Stimulated activated CD8-positive, alpha-beta memory T cell treated with anti-CD3 and anti-CD28 coated beads, Interleukin-12 subunit alpha, Interleukin-12 subunit beta, amount 100 ng/mL, for 1 hour (primary cell): ENCODE data around the gene SPRR2E.
"Not testable (repeated sequence)": the region's sequence is repeated elsewhere in the genome, so short reads cannot be mapped to it uniquely, and the experiment has no call there.

Experiments used
- DNase-seq: peaks from one replicate; pipeline ENCODE4 v3.0.0-alpha.2; 2020; ENCODE audit warnings: low read depth

Gene SPRR2E

DNA sequence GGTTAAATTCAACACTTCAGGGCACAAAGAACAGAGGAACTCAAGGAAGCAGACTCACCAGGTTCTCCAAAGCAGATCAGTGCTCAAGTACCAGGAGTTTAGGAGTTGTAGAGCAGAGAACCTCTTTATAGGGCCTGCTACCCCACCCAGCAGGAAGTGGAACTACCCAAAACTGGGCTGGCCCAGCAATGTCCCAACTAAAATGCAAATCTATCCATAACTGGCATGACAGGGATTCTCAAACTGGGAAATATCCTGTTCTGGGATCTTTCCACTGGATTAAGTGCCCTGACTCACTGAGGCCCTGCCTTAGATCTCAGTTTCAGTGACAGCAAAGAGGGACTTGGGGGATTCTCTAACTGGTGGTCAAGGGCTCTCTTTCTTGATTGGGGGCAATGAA lies at the start of gene SPRR2E:
Gene SPRR2E (minus strand): TSS at position 101 of the 400 bp plus-strand sequence. CDS start 775 bp downstream, outside the sequence.
- no peak for DNase-seq

DNA sequence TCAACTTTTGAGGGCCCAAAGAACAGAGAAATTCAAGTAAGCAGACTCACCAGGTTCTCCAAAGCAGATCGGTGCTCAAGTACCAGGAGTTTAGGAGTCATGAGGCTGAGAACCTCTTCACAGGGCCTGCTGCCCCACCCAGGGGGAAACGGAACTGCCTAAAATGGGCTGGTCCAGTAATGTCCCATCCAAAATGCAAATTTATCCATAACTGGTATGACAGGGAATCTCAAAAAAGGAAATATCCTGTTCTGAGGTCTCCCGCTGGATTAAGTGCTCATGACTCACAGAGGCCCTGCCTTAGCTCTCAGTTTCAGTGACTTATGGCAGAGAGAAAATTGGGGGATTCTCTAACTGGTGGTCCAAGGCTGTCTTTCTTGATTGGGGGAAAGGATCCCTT lies 47.1 kb upstream of the SPRR2E start:
- DNase-seq = no peak

DNA sequence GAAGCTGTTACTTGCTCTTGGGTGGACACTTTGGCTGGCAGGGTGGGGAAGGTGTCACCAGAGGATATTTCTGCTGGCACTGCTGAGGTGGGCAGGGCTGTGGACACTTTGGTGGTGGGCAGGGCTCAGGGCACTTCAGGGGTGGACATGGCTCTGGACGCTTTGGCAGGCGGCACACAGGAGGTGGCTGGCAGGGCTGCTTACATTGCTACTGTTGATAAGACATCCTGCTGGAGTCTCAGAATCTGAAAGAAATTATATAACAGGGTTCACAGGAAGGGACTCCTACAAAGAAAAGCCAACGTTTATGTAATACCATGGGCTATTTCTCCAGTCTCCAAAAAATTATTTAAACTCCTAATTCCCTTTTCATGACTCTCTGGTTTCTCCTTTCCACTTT lies 46.2 kb upstream of the SPRR2E start:
- DNase-seq = no peak

DNA sequence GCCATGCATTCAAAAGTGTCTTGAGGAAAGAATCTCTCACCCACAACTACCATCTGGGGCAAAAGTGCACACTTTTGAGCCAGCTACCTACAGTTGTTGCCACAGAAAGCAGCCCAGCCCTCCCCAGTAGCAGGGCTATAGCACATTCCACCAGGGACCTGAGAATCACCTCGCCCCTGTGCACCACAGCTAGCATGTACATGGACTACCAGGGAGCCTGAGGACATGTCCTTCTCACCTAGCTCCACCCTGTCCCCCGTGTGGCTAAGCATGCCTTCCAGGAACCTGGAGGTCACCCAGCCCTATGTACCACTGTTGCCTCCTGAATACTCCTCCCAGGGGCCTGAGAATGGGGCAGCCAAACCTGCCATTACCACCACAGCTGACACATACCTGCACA lies 39.4 kb upstream of the SPRR2E start:
- DNase-seq = no peak

DNA sequence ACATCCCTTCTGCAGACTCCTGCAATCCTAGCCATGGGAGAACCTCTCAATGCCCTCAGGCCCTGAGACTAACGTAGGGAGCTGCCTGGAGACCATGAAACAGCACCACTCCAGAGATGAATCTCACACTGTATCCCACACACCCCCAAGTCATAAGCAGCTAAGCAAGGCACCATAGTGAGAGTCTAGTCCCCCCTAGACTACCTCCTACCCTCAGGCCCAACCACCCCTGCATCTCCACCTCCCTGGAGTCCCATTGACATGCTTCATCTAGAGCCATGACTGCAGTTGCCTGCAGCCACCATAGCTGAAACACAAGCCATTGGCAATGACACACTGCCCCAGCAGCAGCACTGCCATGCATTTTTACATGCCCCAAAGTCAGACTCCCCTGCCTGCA lies 38.9 kb upstream of the SPRR2E start:
- DNase-seq = no peak

DNA sequence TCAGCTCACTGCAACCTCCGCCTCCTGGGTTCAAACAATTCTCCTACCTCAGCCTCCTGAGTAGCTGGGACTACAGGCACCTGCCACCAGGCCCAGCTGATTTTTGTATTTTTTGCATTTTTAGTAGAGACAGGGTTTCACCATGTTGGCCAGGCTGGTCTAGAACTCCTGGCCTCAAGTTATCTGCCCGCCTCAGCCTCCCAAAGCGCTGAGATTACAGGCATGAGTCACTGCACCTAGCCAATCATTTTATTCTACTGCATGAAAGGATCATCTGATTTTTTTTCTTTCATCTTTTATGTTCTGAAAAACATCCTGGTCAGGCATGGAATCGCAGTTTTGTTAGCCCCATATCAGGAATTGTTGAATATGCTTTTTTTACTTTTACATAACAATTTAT lies 34.4 kb upstream of the SPRR2E start:
- DNase-seq = not testable (repeated sequence)

DNA sequence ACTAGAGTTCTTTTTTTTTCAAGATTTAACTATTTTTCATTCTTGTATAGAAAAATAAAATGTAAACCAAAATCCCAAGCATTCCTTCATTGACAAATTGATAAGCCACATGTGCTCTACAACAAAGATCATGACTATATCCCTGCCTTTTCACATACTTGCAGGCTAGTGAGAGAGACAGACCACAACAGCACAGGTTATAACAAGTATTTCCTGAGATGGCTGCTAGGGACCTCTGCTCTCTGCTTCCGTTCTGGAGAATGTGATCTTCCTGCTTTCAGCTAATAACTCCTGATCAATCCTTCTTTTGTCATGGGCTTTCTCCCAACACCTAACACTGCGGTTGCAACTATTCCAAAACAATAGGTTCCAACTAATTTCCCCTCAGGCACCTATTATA lies 33.0 kb upstream of the SPRR2E start:
- DNase-seq = no peak

DNA sequence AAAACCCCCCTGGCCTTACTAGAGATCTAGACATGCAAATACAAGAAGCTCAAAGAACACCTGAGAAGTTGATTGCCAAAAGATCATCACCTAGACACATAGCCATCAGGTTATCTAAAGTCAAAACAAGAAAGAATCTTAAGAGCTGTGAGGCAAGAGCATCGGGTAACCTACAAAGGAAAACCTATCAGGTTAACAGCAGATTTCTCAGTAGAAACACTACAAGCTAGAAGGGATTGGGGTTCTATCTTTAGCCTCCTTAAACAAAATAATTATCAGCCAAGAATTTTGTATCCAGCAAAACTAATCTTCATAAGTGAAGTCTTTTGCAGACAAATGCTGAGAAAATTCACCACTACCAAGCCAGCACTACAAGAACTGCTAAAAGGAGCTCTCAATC lies 31.2 kb upstream of the SPRR2E start:
- no peak for DNase-seq

DNA sequence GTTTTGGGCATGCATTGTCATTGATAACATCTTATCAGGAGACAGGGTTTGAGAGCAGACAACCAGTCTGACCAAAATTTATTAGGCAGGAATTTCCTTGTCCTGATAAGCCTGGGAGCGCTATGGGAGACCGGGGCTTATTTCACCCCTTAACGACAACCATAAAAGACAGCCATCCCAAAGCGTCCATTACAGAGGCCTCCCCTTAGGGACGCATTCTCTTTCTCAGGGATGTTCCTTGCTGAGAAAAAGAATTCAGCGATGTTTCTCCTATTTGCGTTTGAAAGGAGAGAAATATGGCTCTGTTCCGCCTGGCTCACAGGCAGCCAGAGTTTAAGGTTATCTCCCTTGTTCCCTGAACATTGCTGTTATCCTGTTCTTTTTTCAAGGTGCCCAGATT lies 29.5 kb upstream of the SPRR2E start:
- not testable (repeated sequence) for DNase-seq

DNA sequence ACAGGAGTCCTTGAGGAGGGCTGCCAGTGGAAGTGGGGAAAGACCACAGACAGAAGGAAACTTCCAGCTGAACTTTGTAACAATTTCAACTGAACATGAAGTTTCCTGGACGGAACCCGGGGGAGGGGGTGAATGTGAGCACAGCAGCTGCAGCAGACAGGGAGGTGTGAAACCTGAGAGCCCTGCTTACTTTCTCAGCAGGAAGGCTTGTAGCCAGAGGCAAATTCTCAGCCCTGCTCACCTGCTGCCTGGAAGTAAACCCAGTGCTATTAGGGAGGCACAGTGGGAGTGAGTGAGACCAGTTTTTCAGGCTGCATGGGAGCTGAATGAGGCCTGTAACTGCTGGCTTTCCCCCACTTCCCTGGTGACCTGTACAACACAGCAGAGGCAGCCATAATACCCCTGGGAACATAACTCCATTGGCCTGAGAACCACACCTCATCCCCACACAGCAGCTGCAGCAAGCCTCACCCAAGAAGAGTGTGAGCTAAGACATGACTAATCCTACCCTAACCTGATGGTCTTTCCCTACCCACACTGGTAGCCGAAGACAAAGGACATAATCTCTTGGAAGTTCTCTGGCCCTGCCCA lies 28.6 kb upstream of the SPRR2E start:
- no peak for DNase-seq

DNA sequence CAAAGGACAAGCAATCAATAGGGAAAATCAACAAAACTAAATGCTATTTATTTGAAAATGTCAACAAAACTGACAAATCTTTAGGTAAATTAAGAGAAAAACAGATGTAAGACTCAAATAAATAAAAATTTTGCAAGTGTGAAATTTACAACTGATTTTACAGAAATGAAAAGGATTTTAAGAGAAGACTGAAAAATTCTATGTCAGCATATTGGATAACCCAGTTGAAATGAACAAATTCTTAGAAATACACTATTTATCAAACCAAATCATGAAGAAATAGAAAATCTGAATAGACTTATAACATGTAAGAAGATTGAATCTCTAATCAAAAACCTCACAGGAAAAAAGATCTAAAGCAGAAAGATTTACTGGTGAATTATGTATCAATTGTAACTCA lies 26.6 kb upstream of the SPRR2E start:
- no peak for DNase-seq

DNA sequence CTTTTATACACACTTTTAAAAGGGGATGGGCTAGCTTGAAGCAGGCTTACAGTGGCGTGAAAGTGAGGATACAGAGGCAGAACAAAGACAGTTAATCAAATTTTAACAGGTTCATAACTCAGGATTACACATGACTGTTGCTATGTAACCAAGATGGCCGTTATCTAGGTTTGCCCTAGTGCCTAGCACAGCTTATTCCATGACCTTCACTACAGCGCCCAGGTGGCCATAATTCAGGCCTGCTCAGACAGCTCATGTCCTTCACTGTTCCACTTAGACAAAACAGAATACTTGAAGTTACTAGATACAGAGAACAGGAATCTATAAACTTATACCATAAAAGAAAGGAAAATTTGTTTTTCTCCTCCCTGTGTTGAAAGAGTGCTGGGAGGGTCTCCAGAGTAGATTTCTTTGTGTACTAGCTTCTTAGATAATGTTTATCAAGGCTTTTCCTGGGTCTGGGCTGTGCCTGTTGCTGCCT lies 25.2 kb upstream of the SPRR2E start:
- DNase-seq = no peak

DNA sequence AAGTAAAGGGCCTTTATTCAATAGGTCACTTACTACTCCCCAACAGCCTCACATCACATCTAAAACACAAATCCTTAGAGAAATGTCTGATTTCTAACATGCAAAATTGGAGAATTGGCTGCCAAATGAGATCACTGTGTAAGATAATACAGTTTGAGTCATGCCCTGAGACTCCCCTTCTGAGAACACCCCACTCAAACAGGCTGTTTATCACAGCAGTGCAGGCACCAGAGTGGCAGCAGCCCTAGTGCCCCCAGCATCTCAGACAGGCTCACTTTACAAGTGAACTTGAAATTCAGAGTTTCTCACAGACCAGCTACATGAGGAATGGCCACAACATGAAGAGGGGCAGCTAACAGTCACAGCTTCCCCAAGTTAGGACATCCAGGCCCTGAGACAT lies 20.9 kb upstream of the SPRR2E start:
- not testable (repeated sequence) for DNase-seq

DNA sequence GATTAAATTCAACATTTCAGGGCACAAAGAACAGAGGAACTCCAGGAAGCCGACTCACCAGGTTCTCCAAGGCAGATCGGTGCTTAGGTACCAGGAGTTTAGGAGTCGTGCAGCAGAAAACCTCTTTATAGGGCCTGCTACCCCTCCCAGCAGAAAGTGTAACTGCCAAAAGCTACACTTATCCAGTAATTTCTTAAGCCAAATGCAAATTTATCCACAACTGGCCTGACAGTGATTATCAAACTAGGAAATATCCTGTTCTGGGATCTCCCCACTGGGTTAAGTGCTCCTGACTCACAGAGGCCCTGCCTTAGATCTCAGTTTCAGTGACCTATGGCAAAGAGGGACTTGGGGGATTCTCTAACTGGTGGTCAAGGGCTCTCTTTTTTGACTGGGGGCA lies 19.1 kb upstream of the SPRR2E start, which contains the start of gene SPRR2F:
Gene SPRR2F (minus strand): TSS at position 101 of the 400 bp plus-strand sequence. CDS start 783 bp downstream, outside the sequence.
- no peak for DNase-seq

DNA sequence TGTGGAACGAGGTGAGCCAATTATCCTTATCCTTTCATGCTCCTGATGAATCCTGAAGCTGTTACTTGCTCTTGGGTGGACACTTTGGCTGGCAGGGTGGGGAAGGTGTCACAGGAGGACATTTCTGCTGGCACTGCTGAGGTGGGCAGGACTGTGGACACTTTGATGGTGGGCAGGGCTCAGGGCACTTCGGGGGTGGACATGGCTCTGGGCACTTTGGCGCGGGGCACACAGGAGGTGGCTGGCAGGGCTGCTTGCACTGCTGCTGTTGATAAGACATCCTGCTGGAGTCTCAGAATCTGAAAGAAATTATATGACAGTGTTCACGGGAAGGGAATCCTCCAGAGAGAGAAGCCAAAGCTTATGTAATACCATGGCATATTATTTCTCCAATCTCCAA lies 18.1 kb upstream of the SPRR2E start:
- DNase-seq = not testable (repeated sequence)

DNA sequence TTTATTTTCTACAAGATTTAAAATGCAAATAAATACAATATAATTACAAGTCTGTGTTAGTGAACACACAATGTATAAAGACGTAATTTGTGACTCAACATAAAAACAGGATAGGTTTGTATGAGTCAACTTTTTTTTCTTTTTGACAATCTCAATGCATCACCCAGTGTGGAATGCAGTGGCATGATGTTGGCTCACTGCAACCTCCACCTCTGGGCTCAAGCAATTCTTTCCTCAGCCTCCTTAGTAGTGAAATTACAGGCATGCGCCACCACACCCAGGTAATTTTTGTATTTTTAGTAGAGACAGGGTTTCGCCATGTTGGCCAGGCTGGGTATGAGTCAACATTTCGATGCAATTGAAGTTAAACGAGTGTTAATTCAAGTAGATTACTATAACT lies 5.9 kb upstream of the SPRR2E start:
- DNase-seq = no peak

DNA sequence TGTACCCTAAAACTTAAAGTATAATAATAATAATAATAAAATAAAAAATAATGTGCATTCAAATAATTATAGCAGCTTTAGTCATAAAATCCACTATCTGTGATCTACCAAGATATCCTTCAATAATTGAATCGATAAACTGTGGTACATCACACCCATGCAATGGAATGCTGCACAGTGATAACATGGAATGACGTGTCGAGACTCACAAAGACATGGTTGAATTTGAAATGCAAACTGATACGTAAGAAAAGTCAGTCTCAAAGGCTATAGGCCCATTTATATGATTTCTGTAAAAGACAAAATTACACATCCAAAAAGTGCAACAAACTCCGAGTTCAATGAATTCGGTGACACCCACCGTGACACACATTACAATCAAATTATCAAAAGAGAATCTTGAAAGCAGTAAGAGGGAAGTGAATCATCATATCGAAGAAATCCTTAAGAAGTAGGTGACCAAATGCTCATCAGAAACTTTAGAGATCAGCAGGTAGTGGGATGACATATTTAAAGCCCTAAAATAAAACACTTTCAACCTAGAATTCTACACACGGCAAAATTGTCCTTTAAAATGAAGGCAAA lies 5.2 kb upstream of the SPRR2E start:
- no peak for DNase-seq

DNA sequence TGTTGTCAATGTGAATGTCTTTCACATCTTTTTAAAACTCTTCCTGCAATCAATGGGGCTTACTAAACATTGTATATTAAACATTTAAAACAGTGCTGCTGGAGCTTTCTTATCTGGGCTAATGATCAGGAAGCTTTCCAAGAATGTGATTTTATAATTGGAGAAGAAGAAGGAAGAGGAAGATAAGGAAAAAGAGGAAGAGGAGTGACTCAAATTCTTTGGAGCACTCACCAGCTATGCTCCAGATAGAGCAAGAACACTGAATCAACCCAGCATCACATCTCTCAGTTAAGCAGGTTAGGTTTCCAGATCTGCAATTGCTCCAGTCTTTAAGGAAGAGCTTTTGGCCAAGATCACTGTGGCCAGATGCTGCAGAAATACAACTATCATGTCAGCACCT lies 1.4 kb upstream of the SPRR2E start:
- DNase-seq = no peak

DNA sequence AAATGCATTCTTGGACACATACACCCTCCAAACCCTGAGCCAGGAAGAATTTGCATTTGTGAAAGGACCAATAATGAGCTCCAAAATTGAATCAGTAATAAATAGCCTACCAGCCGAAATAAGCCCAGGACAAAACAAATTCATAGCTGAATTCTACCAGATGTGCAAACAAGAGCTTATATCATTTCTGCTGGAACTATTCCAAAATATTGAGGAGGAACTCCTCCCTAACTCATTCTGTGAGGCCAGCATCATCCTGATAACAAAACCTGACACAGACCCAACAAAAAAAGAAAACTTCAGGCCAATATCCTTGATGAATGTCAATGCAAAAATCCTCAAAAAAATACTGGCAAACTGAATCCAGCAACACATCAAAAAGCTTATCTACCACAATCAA lies 6.7 kb downstream of the SPRR2E start:
- no peak for DNase-seq

DNA sequence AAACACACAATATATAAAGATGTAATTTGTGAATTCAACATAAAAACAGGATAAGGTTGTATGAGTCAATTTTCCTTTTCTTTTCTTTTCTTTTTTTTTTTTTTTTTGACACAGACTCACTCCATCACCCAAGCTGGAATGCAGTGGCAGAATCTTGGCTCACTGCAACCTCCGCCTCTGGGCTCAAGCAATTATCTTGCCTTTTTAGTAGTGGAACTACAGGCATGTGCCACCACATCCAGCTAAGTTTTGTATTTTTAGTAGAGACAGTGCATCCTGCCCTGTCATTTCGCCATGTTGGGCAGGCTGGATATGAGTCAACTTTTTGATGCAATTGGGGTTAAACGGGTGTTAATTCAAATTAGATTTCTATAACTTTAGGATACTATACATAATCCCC lies 12.6 kb downstream of the SPRR2E start:
- DNase-seq = no peak

DNA sequence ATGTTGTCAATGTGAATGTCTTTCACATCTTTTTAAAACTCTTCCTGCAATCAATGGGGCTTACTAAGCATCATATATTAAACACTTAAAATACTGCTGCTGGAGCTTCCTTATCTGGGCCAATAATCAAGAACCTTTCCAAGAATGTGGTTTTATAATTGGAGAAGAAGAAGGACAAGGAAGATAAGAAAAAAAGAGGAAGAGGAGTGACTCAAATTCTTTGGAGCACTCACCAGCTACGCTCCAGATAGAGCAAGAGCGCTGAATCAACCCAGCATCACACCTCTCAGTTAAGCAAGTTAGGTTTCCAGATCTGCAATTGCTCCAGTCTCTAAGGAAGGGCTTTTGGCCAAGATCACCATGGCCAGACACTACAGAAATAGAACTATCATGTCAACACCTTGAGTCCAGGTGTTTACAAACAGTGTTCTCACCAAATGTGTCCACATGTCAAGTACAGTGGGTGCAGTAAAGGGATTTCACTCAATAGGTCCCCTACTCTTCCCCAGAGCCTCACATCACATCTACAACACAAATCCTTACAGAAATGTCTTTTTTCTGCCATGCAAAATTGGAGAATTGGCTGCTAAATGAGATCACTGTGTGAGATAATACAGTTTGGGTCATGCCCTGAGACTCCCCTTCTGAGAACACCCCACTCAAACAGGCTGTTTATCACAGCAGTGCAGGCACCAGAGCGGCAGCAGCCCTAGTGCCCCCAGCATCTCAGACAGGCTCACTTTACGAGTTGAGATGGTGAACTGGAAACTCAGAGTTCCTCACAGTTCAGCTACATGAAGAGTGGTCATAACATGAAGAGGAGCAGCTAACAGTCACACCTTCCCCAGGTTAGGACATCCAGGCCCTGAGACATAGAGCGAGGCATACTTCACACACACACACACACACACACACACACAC lies 21.3 kb downstream of the SPRR2E start:
- DNase-seq = no peak

DNA sequence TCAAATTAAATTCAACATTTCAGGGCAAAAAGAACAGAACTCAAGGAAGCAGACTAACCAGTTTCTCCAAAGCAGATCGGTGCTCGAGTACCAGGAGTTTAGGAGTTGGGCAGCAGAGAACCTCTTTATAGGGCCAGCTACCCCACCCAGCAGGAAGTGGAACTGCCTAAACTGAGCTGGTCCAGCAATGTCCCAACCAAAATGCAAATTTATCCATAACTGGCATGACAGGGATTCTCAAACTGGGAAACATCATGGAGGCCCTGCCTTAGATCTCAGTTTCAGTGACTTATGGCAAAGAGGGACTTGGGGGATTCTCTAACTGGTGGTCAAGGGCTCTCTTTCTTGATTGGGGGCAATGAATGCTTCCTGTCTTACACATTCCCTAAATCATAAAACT lies 22.8 kb downstream of the SPRR2E start, which contains the start of gene SPRR2B:
Gene SPRR2B (minus strand): TSS at position 101 of the 400 bp plus-strand sequence. CDS start 772 bp downstream, outside the sequence.
- DNase-seq = no peak

DNA sequence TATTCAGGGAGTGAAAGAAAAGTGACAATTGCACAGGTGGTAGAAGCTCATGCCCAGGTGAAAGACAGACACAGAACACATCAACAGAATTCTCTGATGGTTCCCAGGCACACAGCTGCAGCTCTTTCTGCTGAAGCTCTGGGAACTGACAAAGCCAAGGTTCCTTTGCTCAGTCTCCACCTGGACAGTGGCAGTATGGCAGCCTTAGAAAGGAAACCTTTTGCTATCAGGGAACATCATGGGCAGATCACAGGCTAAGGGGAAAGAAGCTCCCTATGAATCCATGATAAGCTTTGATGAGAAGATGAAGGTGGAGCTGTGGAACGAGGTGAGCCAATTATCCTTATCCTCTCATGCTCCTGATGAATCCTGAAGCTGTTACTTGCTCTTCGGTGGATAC lies 24.1 kb downstream of the SPRR2E start:
- DNase-seq = no peak
